Measurements from ENCODE around the gene ANKHD1.

Gene ANKHD1

DNA sequence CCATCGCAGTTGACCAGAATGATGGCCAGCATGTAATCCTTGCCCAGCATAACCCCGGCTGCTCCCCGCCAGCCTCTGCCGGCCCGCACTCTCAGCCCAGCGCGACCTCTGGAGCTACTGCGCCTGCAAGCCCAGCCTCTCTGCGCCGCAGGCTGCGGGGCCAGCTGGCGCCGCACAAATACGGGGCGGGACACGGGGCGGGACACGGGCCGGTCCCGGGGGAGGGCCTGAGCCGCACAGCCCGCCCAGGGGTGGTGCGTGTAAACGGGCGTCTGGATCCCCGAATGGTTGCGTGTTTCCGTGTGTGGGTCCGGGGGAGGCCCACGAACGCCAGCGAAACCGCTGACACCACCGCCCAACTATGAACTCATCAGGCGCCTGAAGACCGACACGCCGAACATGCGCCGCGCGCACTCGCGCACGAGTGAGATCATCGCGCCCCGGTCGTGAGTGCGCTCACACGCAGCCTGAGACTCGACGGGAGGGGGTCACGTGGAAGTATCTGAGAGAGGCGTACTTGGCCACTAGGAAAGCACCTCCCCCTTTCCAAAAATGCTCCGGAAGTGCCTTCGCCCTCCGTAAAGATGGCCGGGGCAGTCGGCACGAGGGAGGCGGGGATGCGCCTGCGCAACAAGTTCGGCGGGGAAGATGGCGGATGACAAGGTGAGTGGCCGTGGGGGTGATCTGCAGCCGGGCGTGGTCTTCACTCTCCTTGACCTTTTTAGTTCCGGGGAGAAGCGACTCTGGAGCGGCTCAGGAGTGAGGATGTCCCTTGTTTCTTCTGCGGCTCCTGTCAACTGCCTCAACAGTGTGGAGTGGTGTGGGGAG lies 162.8 kb downstream of the ANKHD1 start, which contains the start of the genes APBB3 and SLC35A4 (continued):
- TF ChIP-seq PRDM2 (tag by site-specific recombination; IDR thresholded peaks at IDR 0.05; ENCODE audit: borderline replicate concordance): no peak
- TF ChIP-seq, protein P1, sequence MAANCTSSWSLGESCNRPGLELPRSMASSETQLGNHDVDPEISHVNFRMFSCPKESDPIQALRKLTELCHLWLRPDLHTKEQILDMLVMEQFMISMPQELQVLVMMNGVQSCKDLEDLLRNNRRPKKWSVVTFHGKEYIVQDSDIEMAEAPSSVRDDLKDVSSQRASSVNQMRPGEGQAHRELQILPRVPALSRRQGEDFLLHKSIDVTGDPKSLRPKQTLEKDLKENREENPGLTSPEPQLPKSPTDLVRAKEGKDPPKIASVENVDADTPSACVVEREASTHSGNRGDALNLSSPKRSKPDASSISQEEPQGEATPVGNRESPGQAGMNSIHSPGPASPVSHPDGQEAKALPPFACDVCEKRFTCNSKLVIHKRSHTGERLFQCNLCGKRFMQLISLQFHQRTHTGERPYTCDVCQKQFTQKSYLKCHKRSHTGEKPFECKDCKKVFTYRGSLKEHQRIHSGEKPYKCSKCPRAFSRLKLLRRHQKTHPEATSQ (tag by site-specific recombination; IDR thresholded peaks at IDR 0.05): peak; percentile 94; the same call in 1 of the 2 replicates
- TF ChIP-seq ZNF311 (tag by site-specific recombination; IDR thresholded peaks at IDR 0.05; ENCODE audit: borderline replicate concordance): no peak
- no peak for TF ChIP-seq ZNF121 (tag by site-specific recombination; IDR thresholded peaks at IDR 0.05)
- TF ChIP-seq KLF10 (tag by site-specific recombination; IDR thresholded peaks at IDR 0.05): peak; percentile 91
- no peak for TF ChIP-seq ZNF530 (tag by site-specific recombination; IDR thresholded peaks at IDR 0.05; ENCODE audit: low read depth)
- peak; percentile 24 for TF ChIP-seq KLF7 (tag by site-specific recombination; IDR thresholded peaks at IDR 0.05; ENCODE audit: borderline replicate concordance)
- TF ChIP-seq HOXA7 (CRISPR knock-in tag; IDR thresholded peaks at IDR 0.05; ENCODE audit: borderline replicate concordance): no peak
- peak; percentile 74; the same call in 1 of the 2 replicates for TF ChIP-seq ZNF391 (tag by site-specific recombination; IDR thresholded peaks at IDR 0.05; ENCODE audit: borderline replicate concordance, low read depth)
- TF ChIP-seq ZNF629 (tag by site-specific recombination; IDR thresholded peaks at IDR 0.05): peak; percentile 96
- TF ChIP-seq GFI1B (tag by site-specific recombination; IDR thresholded peaks at IDR 0.05): no peak
- TF ChIP-seq, protein P2, sequence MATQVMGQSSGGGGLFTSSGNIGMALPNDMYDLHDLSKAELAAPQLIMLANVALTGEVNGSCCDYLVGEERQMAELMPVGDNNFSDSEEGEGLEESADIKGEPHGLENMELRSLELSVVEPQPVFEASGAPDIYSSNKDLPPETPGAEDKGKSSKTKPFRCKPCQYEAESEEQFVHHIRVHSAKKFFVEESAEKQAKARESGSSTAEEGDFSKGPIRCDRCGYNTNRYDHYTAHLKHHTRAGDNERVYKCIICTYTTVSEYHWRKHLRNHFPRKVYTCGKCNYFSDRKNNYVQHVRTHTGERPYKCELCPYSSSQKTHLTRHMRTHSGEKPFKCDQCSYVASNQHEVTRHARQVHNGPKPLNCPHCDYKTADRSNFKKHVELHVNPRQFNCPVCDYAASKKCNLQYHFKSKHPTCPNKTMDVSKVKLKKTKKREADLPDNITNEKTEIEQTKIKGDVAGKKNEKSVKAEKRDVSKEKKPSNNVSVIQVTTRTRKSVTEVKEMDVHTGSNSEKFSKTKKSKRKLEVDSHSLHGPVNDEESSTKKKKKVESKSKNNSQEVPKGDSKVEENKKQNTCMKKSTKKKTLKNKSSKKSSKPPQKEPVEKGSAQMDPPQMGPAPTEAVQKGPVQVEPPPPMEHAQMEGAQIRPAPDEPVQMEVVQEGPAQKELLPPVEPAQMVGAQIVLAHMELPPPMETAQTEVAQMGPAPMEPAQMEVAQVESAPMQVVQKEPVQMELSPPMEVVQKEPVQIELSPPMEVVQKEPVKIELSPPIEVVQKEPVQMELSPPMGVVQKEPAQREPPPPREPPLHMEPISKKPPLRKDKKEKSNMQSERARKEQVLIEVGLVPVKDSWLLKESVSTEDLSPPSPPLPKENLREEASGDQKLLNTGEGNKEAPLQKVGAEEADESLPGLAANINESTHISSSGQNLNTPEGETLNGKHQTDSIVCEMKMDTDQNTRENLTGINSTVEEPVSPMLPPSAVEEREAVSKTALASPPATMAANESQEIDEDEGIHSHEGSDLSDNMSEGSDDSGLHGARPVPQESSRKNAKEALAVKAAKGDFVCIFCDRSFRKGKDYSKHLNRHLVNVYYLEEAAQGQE (tag by site-specific recombination; IDR thresholded peaks at IDR 0.05): no peak
- no peak for TF ChIP-seq ZNF26 (tag by site-specific recombination; IDR thresholded peaks at IDR 0.05)
- TF ChIP-seq, protein P3, sequence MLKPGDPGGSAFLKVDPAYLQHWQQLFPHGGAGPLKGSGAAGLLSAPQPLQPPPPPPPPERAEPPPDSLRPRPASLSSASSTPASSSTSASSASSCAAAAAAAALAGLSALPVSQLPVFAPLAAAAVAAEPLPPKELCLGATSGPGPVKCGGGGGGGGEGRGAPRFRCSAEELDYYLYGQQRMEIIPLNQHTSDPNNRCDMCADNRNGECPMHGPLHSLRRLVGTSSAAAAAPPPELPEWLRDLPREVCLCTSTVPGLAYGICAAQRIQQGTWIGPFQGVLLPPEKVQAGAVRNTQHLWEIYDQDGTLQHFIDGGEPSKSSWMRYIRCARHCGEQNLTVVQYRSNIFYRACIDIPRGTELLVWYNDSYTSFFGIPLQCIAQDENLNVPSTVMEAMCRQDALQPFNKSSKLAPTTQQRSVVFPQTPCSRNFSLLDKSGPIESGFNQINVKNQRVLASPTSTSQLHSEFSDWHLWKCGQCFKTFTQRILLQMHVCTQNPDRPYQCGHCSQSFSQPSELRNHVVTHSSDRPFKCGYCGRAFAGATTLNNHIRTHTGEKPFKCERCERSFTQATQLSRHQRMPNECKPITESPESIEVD (tag by site-specific recombination; IDR thresholded peaks at IDR 0.05): no peak
- no peak for TF ChIP-seq ZNF140 (tag by site-specific recombination; IDR thresholded peaks at IDR 0.05)
- TF ChIP-seq ZXDB (tag by site-specific recombination; IDR thresholded peaks at IDR 0.05): peak; percentile 94
- TF ChIP-seq ZNF544 (tag by site-specific recombination; IDR thresholded peaks at IDR 0.05): no peak
- no peak for TF ChIP-seq ZNF350 (tag by site-specific recombination; IDR thresholded peaks at IDR 0.05)
- no peak for TF ChIP-seq ZNF654 (tag by site-specific recombination; IDR thresholded peaks at IDR 0.05; ENCODE audit: low read depth)
- TF ChIP-seq MYNN (tag by site-specific recombination; IDR thresholded peaks at IDR 0.05; ENCODE audit: borderline replicate concordance): no peak
- no peak; the same call in 1 of the 2 replicates for TF ChIP-seq ZNF610 (tag by site-specific recombination; IDR thresholded peaks at IDR 0.05; ENCODE audit: borderline replicate concordance)
- TF ChIP-seq, protein P4, sequence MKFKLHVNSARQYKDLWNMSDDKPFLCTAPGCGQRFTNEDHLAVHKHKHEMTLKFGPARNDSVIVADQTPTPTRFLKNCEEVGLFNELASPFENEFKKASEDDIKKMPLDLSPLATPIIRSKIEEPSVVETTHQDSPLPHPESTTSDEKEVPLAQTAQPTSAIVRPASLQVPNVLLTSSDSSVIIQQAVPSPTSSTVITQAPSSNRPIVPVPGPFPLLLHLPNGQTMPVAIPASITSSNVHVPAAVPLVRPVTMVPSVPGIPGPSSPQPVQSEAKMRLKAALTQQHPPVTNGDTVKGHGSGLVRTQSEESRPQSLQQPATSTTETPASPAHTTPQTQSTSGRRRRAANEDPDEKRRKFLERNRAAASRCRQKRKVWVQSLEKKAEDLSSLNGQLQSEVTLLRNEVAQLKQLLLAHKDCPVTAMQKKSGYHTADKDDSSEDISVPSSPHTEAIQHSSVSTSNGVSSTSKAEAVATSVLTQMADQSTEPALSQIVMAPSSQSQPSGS (tag by site-specific recombination; IDR thresholded peaks at IDR 0.05; ENCODE audit: low read depth): peak; percentile 91
- no peak for TF ChIP-seq ZNF266 (tag by site-specific recombination; IDR thresholded peaks at IDR 0.05; ENCODE audit: low read depth)

Measured in HEK293 (cell line).